ENCODE measurements around the gene PDPK1. TPM values are rescaled to one million over a fixed set of nuclear protein-coding genes. Genes with fewer than 3 reads are reported as not detected.

PDPK1 gene
- 10 to 100 TPM; 39.0 to 46.0 TPM for total RNA-seq

DNA sequence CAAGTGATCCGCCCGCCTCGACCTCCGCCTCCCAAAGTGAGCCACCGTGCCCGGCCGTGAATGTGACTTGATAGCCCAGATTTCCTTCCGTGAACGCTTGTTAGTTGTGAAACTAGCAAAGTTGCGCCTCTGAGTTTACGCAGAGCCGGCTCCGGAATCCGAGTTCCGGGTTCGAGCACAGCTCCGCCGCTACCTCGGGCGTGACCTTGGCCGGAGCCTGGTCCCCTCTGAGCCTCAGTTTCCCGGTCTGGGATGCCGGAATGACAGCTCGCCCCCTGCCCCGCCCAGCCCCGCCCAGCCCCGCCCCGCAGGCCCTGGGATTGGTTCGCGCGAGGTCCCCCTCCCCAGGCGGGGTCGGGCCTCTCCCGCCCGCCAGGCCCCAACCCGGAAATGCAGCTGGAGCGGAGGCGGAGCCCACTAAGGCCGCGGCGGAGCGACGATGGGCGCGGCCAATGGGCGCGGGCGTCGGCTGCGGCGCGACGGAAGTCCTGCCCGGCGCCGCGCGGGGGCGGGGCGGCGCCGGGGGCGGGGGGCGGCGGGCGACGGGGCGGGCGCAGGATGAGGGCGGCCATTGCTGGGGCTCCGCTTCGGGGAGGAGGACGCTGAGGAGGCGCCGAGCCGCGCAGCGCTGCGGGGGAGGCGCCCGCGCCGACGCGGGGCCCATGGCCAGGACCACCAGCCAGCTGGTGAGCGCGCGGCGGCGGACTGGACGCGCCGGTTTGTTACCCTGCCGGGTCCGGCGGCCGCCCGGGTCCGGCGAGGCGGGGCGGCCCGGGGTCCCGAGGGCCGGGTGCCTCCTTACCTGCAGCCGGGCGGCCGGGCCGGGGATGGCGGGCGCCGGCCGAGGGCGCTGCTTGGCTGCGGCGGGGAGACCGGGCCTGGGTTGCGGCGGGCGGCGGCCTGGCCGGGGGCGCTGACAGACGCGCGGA, at the start of gene PDPK1:
PDPK1 (plus strand) TSS at position 571 of the 929 bp plus-strand sequence; CDS start at position 663, 92 bp downstream.

DNA sequence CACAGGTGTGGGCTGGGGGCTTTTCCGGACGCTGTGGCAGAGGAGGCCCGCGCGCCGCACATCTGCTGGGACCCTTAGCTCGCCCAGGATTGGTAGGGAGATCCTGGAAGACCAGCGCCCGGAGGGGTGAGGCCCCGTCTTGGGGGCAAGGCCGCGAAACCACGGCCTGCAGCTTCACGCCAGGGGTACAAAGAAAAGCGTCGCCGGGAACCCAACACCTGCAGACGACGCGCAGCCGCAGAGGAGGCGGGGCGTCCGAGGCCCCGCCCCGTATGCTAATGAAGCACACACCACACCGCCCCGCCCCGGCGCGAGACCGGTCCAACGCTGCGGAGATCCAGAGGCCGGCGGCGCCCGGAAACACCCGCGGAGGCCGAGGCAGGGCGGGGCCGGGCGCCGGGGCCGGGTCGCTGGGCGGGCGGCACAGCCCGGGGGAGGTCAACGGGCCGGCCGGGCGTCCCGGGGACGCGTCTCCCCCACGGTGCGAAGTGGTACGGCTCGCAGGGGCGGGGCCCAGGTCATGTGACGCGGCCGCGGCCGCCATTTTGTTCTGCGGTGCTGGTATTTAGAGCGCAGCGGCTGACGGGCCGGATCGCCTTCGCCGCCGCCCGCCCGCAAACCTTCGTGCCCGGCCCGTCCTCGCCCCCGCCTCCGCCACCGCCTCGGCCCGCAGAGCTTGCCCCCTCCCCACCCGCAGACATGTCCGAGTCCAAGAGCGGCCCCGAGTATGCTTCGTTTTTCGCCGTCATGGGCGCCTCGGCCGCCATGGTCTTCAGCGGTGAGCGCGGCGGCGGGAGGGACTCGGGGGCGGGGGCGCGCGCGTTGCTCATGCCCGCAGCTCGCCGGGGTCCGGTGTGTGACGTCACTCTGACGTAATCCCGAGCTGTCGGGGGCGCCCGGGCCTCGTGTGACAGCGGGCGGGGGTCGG, 24.2 kb upstream of the PDPK1 start, which contains the start of gene ATP6V0C:
ATP6V0C (plus strand) TSS at position 548 of the 928 bp plus-strand sequence; CDS start at position 700, 152 bp downstream.

DNA sequence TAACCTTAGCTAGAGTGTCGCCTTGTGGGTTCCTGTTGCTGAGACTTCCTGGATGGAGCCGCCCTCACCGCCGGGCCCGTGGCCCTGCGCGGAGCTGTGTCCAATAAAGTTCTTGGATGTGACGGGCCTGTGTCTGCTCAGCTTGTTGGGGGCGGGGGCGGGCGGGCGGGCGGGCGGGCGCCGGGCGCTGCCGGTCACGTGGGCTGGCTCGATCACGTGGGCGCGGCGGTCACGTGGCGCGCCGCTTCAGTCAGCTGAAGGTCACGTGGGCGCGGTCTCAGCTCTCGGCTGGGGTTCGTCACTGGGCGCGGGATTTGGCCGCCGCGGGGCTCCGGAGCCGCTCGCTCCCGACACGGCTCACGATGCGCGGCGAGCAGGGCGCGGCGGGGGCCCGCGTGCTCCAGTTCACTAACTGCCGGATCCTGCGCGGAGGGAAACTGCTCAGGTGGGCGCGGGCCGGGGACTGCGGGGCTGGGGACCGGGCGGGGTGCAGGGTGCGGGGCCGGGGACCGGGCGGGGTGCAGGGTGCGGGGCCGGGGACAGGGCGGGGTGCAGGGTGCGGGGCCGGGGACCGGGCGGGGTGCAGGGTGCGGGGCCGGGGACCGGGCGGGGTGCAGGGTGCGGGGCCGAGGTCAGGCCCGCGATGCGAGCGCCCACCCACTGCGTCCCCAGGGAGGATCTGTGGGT, 17.6 kb upstream of the PDPK1 start, which contains the start of gene AMDHD2:
AMDHD2 (plus strand) TSS at position 275 of the 687 bp plus-strand sequence; CDS start at position 363, 88 bp downstream.

DNA sequence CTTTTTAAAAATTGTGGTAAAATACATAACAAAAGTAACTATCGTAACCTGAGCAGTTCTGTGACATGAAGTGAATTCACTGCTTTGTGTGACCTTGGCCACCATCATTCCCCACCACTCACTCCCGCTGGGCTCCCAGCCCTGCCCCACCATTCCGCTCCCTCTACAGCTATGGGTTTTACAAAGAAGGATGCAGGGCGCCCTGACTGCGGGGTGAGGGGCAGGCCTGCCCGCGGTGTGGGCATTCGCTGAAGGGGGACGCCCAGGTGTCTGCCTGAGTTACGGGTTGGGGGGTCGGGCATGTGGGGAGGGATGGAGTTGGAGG, 6.5 kb upstream of the PDPK1 start, which contains the start of gene CEMP1:
CEMP1 (minus strand) TSS at position 38 of the 325 bp plus-strand sequence. CDS start 335 bp downstream, outside the sequence.

Small RNA genes lying within 50 kb of the gene (microRNA-seq; reads per million reads assigned to microRNA genes)
- gene MIR3178 (ENCODE audit: borderline microRNAs expressed, borderline replicate concordance), result not detected

Other genes starting within 250 kb of the PDPK1 start
- 1 to 10 TPM; 3.8 TPM for gene ABCA3, start 197.3 kb upstream of the PDPK1 start, total RNA-seq
- 10 to 100 TPM; 59.3 to 61.7 TPM for gene CCNF, start 108.6 kb upstream of the PDPK1 start, total RNA-seq
- gene TEDC2, start 77.9 kb upstream of the PDPK1 start, total RNA-seq, result 1 to 10 TPM; 8.3 to 8.8 TPM
- gene NTN3, start 66.7 kb upstream of the PDPK1 start, total RNA-seq, result not detected
- 10 to 100 TPM; 10.2 to 10.3 TPM for gene TBC1D24, start 62.9 kb upstream of the PDPK1 start, total RNA-seq
- gene ATP6V0C, start 24.1 kb upstream of the PDPK1 start, total RNA-seq, result 10 to 100 TPM; 95.0 to 99.8 TPM
- 10 to 100 TPM; 58.0 to 62.9 TPM for gene AMDHD2, start 17.6 kb upstream of the PDPK1 start, total RNA-seq
- under 1 TPM; 0.25 to 0.51 TPM for gene CEMP1, start 6.6 kb upstream of the PDPK1 start, total RNA-seq
- gene KCTD5, start 144.5 kb downstream of the PDPK1 start, total RNA-seq, result 10 to 100 TPM; 28.5 to 30.3 TPM
- 1 to 10 TPM; 1.3 to 1.4 TPM for gene PRSS27, start 182.2 kb downstream of the PDPK1 start, total RNA-seq
- 100 to 1,000 TPM; 565 to 586 TPM for gene SRRM2, start 214.6 kb downstream of the PDPK1 start, total RNA-seq
- 100 to 1,000 TPM; 113 to 116 TPM for gene ELOB, start 239.3 kb downstream of the PDPK1 start, total RNA-seq
- gene PRSS33, start 249.5 kb downstream of the PDPK1 start, total RNA-seq, result not detected

Data from activated naive CD4-positive, alpha-beta T cell treated with anti-CD3 and anti-CD28 coated beads, Interleukin-2, amount 10 ng/mL, durations not matched to agents 5 hours and 36 hours (primary cell).